HG03442 (cell line): Measurements from ENCODE around the gene COQ2.
"Not testable (repeated sequence)": the region's sequence is repeated elsewhere in the genome, so short reads cannot be mapped to it uniquely, and the experiment has no call there.

Experiments used
- ATAC-seq: cut with Tn5 transposase; IDR thresholded peaks from one replicate; pipeline ENCODE4 v1.9.1; 2021; ENCODE audit warnings: mild to moderate bottlenecking, moderate library complexity; ENCODE audit not compliant: unreplicated experiment

COQ2 gene, protein sequence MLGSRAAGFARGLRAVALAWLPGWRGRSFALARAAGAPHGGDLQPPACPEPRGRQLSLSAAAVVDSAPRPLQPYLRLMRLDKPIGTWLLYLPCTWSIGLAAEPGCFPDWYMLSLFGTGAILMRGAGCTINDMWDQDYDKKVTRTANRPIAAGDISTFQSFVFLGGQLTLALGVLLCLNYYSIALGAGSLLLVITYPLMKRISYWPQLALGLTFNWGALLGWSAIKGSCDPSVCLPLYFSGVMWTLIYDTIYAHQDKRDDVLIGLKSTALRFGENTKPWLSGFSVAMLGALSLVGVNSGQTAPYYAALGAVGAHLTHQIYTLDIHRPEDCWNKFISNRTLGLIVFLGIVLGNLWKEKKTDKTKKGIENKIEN

GRCh38 chr4:83284193-83285054 lies at the start of gene COQ2:
COQ2 (minus strand) TSS chr4:83284798; CDS start chr4:83284764, 34 bp downstream.
- peak; percentile 86 for ATAC-seq

GRCh38 chr4:83331956-83332355 lies 47.4 kb upstream of the COQ2 start:
- ATAC-seq, result no peak

DNA sequence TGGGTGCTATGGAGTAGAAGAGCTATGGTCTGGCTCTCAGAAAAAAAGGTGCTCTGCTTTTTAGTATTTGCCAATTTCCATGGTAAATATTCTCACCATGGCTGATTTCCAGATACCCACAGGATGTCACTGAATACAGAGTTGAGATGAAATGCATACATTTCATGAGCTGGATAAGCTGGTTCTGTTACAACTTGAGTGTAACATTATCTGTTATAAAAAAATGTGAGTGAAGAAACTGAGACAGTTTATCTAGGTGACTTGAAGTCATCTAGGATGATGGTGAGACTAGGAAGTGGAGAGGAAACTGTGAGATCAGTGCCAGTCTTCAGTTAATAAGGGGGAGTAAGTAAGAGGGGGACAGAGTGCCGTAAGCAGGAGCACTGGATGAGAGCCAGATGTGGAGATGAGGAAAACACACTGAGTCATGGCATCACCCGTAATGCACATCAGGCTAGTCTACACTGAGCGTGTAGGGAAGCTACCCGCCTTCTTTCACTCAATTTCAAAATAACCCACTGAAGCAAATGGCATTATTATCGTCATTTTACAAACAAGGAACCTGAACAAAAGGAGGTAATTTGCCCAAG lies 45.0 kb upstream of the COQ2 start:
- no peak for ATAC-seq

- ATAC-seq, result no peak
Observed at GRCh38 chr4:83328521-83329187, 44.1 kb upstream of the COQ2 start.

GRCh38 chr4:83326546-83326945 lies 41.9 kb upstream of the COQ2 start:
- no peak for ATAC-seq

DNA sequence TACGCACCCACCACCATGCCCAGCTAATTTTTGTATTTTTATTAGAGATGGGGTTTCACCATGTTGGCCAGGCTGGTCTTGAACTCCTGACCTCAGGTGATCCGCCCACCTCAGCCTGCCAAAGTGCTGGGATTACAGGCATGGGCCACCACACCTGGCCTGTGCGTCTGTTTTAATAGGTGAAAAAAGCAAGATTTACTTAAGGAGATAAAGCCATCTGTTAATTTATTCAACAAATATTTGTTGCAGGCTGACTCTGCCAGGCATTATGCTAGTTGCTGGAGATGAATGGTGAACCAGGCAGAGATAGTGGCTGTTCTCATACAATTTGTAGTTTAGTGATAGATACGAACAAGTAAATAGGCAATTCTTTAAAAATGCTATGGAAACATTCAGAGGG lies 40.7 kb upstream of the COQ2 start:
- ATAC-seq, result not testable (repeated sequence)

GRCh38 chr4:83323136-83323535 lies 38.5 kb upstream of the COQ2 start:
- ATAC-seq, result no peak

GRCh38 chr4:83320548-83320947 lies 36.0 kb upstream of the COQ2 start:
- ATAC-seq, result no peak

DNA sequence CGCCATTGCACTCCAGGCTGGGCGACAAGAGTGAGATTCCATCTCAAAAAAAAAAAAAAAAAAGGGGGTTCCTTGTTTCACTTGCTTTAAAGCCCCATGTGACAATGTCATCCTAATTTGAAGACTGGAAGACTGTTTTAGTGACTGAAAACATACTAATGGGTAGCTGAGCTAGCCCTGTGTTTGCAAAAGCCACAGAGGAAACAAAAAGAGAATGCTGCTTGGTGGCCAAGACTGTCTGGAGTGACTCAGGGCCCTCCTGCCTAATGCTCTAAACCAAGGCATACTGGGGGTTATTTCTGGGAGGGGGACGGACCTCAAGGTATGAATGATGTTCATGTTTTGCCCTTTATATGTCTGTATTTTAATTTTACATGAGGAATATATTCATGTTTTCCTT lies 34.1 kb upstream of the COQ2 start:
- no peak for ATAC-seq

DNA sequence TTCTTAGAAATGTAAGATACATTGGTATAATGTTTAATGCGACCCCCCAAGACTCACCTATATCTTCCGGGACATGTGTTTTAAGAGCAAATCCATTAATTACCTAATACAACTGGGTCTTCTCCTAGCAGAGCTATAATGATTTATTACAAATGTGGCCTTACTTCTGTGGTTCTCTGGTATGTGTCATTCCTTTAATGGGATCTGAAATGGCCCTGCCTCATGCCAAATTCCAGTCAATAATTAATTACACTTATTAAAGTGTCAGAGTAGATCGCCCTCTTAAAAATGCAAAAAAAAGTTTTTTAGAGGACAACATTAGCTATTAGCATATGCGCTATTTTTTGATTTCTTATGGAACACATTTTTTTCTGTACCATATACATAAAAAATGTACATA lies 33.1 kb upstream of the COQ2 start:
- no peak for ATAC-seq

GRCh38 chr4:83316459-83317165 lies 32.0 kb upstream of the COQ2 start:
- no peak for ATAC-seq

DNA sequence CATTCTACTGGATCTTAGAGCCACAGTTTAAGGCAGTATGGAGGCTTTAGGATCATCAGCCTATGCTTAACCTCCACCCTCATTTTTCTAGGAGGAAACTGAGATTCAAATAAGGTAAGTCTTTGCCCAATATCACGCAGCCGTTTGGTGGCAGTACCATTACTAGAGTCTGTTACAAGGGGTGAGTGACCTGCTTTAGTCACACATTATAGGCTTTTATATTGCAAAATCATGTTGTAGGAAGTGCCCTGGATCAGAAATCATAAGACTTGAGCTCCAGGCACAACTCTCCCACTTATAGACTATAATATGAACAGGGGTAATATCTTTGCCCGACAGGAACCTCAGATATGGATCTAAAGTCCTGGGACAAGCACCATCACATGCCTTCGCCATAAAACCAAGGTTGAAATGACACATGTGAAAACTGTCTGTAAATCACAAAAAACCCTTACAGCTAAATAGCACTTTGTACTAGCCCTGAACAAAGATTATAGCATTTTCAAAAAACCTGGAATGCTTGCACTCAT lies 30.8 kb upstream of the COQ2 start:
- no peak for ATAC-seq

- ATAC-seq, result no peak
Observed at GRCh38 chr4:83308672-83309071, 24.1 kb upstream of the COQ2 start.

DNA sequence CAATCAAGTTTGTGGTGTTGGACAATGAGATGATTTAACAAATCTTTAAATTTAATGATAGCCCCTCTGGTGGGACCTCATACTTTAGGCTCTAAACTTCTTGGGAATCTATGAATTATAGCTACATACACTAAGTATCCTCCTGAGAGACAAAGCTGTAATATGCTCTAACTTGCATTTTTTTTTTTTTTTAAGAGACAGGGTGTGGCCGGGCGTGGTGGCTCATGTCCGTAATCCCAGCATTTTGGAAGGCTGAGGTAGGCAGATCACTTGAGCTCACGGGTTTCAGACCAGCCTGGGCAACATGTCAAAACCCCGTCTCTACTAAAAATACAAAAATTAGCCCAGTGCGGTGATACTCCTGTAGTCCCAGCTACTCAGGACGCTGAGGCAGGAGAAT lies 23.3 kb upstream of the COQ2 start:
- ATAC-seq, result no peak

- no peak for ATAC-seq
Observed at GRCh38 chr4:83305187-83305586, 20.6 kb upstream of the COQ2 start.

DNA sequence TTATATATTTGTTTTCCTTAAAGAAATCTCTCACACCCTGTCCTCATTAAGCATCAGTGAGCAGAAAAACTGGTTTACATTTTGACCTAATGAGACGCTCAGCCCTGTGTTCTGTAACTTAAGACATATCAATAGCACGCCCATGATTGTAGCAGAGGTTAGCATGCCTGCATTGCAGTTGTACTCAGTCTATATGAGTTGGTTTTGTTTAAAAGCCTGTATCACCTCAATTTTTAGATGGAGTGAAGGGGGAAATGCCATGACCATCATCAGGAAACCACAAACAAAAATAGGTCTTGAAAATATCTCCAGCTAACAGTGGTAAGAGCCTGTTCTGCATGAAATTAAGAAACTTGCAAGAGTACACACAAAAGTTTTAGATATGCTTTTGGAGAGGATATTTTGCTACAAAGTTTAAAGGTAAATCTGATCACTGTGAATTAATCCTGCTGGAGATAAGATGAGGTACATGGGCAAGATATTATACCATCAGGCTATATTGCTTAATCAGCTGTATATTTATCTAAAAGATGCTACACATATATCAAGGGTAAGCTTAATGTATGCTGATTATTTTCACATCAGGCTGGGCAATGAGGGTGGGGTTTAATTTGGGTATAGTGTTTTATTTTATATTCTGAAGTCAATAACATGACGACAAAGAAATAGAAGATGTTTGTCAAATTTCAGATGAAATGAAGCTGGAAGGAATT lies 13.1 kb upstream of the COQ2 start:
- ATAC-seq, result no peak

DNA sequence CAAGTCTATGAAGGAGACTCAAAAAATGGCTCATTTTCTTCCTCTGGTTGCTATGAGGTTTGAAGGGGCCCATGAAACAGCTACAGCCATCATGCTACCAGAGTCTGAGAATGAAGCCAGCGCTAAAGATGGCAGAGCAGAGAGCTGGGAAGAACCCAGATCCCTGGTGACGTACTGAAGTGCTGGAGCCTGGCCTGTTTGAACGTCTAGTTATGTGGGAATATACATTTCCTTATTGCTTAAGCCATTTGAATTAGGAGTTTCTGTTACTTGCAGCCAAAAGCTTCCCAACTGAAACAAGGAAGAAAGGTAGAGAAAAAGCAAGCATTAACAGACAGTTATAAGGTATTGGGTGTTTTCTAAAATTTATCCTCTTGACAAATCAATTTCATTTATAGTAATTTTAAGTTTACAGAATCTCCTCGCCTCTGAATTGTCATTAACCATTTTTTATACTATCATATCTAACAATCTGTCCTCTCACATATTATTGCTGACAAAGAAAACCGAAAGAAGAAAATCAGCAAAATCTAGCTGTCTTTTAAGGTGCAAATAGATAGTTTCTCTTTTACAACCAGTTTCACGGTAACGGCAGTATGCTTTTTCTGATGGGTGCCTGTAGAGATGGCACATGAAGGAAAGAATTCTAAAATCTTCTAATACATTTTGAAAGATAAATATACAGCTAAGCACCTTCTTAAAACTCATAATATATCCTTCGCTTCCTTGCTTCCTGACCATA lies 8.9 kb upstream of the COQ2 start:
- ATAC-seq, result no peak

DNA sequence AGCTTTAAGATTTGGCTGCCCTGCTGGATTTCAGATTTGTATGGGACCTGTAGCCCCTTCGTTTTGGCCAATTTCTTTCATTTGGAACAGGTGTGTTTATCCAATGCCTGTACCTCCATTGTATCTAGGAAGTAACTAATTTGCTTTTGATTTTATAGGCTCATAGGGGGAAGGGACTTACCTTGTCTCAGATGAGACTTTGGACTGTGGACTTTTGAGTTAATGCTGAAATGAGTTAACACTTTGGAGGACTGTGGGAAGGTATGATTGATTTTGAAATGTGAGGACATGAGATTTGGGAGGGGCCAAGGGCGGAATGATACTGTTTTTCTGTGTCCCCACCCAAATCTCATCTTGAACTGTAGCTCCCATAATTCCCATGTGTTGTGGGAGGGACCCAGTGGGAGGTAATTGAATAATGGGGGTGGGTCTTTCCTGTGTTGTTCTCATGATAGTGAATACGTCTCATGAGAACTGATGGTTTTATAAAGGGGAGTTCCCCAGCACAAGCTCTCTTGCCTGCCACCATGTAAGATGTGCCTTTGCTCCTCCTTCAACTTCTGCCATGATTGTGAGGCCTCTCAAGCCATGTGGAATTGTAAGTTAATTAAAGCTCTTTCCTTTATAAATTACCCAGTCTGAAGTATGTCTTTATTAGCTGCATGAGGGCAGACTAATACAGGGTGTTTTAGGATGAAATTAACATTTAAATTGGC lies 5.6 kb upstream of the COQ2 start:
- not testable (repeated sequence) for ATAC-seq
